Parathyroid adenoma (tissue), 2 donors: ENCODE results near the gene IFI44L.

ENCODE experiments used
- H2AFZ ChIP-seq: fragments of 300-600 bp; sonication (generic); one replicate; pipeline ENCODE4 v1.7.0; 2017; ENCODE audit warnings: antibody characterized with exemption, mild to moderate bottlenecking
- H3K27ac ChIP-seq: fragments of 300-600 bp; sonication (generic); one replicate; pipeline ENCODE4 v1.7.0; 2017
- H3K27me3 ChIP-seq: fragments of 300-600 bp; sonication (generic); one replicate; pipeline ENCODE4 v1.7.0; 2017; ENCODE audit warnings: low read length; ENCODE audit not compliant: control insufficient read depth, insufficient read depth
- H3K36me3 ChIP-seq: fragments of 300-600 bp; sonication (generic); one replicate; pipeline ENCODE4 v1.7.0; 2017; ENCODE audit warnings: low read length; ENCODE audit not compliant: control insufficient read depth, insufficient read depth
- H3K4me1 ChIP-seq: fragments of 300-600 bp; sonication (generic); one replicate; pipeline ENCODE4 v1.7.0; 2017; ENCODE audit warnings: control low read depth
- H3K4me2 ChIP-seq: fragments of 300-600 bp; sonication (generic); one replicate; pipeline ENCODE4 v1.7.0; 2017; ENCODE audit warnings: low read length
- H3K4me3 ChIP-seq: fragments of 300-600 bp; sonication (generic); one replicate; pipeline ENCODE4 v1.7.0; 2017; ENCODE audit warnings: low read depth, low read length
- H3K79me2 ChIP-seq: fragments of 300-600 bp; sonication (generic); one replicate; pipeline ENCODE4 v1.7.0; 2017; ENCODE audit warnings: control low read depth
- H3K9ac ChIP-seq: fragments of 300-600 bp; sonication (generic); one replicate; pipeline ENCODE4 v1.7.0; 2017; ENCODE audit warnings: mild to moderate bottlenecking
- H3K9me3 ChIP-seq: fragments of 300-600 bp; sonication (generic); one replicate; pipeline ENCODE4 v1.7.0; 2017; ENCODE audit warnings: low read length; ENCODE audit not compliant: control insufficient read depth
- TF ChIP-seq, protein P1 (sequence below): fragments of 300-600 bp; sonication (generic); IDR thresholded peaks from one replicate; pipeline ENCODE4 v1.7.0; 2017; ENCODE audit warnings: antibody characterized with exemption, mild to moderate bottlenecking
- donor health status: primary hyperparathyroidism.

IFI44L gene

DNA sequence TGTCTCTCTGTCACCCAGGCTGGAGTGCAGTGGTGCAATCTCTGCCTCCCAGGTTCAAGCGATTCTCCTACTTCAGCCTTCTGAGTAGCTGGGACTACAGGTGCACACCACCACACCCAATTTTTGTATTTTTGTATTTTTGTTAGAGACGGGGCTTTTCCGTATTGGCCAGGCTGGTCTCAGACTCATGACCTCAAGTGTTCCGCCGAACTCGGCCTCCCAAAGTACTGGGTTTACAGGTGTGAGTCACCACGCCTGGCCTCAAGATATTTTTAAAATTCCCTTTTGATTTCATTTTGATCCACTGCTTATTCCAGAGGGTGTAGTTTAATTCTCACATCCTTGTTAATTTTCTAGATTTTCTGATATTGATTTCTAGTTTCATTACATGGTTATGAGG lies 3.8 kb downstream of the IFI44L start:
- no peaks in the 10 kb centered on the region for H3K27me3 ChIP-seq
- no peaks in the 10 kb centered on the region for H3K4me1 ChIP-seq
- TF ChIP-seq, protein P1, sequence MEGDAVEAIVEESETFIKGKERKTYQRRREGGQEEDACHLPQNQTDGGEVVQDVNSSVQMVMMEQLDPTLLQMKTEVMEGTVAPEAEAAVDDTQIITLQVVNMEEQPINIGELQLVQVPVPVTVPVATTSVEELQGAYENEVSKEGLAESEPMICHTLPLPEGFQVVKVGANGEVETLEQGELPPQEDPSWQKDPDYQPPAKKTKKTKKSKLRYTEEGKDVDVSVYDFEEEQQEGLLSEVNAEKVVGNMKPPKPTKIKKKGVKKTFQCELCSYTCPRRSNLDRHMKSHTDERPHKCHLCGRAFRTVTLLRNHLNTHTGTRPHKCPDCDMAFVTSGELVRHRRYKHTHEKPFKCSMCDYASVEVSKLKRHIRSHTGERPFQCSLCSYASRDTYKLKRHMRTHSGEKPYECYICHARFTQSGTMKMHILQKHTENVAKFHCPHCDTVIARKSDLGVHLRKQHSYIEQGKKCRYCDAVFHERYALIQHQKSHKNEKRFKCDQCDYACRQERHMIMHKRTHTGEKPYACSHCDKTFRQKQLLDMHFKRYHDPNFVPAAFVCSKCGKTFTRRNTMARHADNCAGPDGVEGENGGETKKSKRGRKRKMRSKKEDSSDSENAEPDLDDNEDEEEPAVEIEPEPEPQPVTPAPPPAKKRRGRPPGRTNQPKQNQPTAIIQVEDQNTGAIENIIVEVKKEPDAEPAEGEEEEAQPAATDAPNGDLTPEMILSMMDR: no peak
- no peak overlapping the region for H2AFZ ChIP-seq
- H3K4me3 ChIP-seq: no peak overlapping the region
- no peak overlapping the region for H3K9ac ChIP-seq
- no peaks in the 10 kb centered on the region for H3K9me3 ChIP-seq
- no peaks in the 10 kb centered on the region for H3K36me3 ChIP-seq
- no peaks in the 10 kb centered on the region for H3K79me2 ChIP-seq
- H3K4me2 ChIP-seq: no peak overlapping the region
- H3K27ac ChIP-seq: no peak overlapping the region

DNA sequence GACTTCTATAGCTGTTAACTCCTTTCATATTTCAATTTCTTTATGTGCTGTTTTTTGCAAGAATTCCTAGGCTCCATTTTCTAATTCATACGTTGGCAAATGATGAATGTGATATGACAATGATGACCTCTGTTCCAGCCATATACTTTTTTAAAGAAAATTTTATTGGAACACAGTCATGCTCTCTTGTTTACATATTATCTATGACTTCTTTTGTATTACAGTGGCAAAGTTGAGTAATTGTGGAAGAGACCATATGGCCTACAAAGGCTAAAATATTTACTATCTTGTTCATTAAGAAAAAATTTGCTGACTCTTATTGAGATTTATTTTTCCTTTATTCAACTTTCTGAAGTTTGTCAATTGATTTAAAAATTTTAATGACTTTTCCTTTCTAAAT lies 7.1 kb downstream of the IFI44L start:
- Histone ChIP-seq H3K27ac (no peak overlapping the region), H3K79me2 (no peaks in the 10 kb centered on the region), H3K9ac (no peak overlapping the region), H3K4me3 (no peak overlapping the region), H3K36me3 (no peaks in the 10 kb centered on the region), H3K27me3 (no peaks in the 10 kb centered on the region), H2AFZ (no peak overlapping the region), H3K4me1 (no peaks in the 10 kb centered on the region), H3K9me3 (no peaks in the 10 kb centered on the region), H3K4me2 (no peak overlapping the region)
- TF ChIP-seq, protein P1: no peak

- Histone ChIP-seq H2AFZ (no peak overlapping the region), H3K36me3 (no peaks in the 10 kb centered on the region), H3K4me3 (no peak overlapping the region), H3K4me1 (no peaks in the 10 kb centered on the region), H3K9ac (no peak overlapping the region), H3K9me3 (no peaks in the 10 kb centered on the region), H3K27me3 (no peaks in the 10 kb centered on the region), H3K4me2 (no peak overlapping the region), H3K27ac (no peak overlapping the region), H3K79me2 (no peaks in the 10 kb centered on the region)
- TF ChIP-seq, protein P1: no peak
Measured at GRCh38 chr1:78630600-78630999, 10.4 kb downstream of the IFI44L start.

DNA sequence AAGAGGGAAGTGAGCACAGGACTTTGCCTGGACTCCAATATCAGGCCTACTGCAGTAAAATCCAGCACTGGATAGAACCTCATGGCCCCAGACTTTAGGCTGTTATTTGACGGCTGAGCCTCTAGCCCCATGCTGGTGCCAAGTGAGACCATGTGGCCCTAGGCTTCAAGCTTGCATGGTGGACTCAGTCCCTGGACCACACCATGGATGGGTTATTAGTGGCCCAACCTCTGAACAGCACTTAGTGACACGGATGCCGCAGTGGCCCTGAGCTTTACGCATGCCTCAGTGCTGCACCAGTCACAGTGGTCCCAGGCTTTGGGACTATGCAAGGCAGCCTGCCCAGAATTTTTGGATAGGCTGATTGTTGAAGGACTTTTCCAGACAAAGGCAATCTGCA lies 13.0 kb downstream of the IFI44L start:
- H3K27me3 ChIP-seq: no peaks in the 10 kb centered on the region
- no peak overlapping the region for H3K27ac ChIP-seq
- no peak overlapping the region for H3K4me3 ChIP-seq
- no peaks in the 10 kb centered on the region for H3K9me3 ChIP-seq
- H3K9ac ChIP-seq: no peak overlapping the region
- no peak overlapping the region for H3K4me2 ChIP-seq
- H2AFZ ChIP-seq: no peak overlapping the region
- no peaks in the 10 kb centered on the region for H3K4me1 ChIP-seq
- TF ChIP-seq, protein P1: no peak
- no peaks in the 10 kb centered on the region for H3K79me2 ChIP-seq
- H3K36me3 ChIP-seq: no peaks in the 10 kb centered on the region

DNA sequence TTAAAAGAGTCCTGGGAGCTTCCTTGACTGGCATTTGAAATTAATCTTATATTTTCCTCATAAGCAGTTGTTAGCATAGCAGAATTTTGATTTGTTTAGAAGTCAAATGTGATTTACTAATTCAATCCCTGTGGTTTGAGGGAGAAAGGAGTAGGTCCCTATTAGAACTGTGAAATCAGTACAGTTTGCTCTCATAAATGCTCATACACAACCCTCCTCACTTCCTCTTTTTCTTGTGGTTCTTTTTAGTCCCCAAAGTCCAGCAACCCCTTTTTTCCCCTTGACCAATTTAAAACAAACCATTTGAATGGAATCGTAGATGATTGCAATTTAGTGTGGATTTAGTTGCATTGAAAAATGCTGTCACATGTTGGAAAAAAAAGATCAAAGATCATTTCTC lies 20.2 kb downstream of the IFI44L start:
- no peak overlapping the region for H3K9ac ChIP-seq
- H2AFZ ChIP-seq: no peak overlapping the region
- no peaks in the 10 kb centered on the region for H3K9me3 ChIP-seq
- TF ChIP-seq, protein P1: no peak
- no peaks in the 10 kb centered on the region for H3K36me3 ChIP-seq
- no peak overlapping the region for H3K27ac ChIP-seq
- no peak overlapping the region for H3K4me3 ChIP-seq
- H3K27me3 ChIP-seq: no peaks in the 10 kb centered on the region
- no peaks in the 10 kb centered on the region for H3K4me1 ChIP-seq
- H3K79me2 ChIP-seq: no peaks in the 10 kb centered on the region
- H3K4me2 ChIP-seq: no peak overlapping the region
